ENCODE measurements around the gene TMEM18. TPM values are rescaled to one million over a fixed set of nuclear protein-coding genes. Genes with fewer than 3 reads are reported as not detected.

Gene TMEM18
- total RNA-seq, 1 experiment from 2014 or later = 49.6 TPM

GRCh38 chr2:647691-648231, 29.4 kb downstream of the TMEM18 start:
- TF ChIP-seq CTCF (IDR thresholded peaks at IDR 0.05) (no peak), SIN3A (IDR thresholded peaks at IDR 0.05; ENCODE audit: borderline replicate concordance, insufficient read depth, low read depth, low read length) (no peak), POLR2AphosphoS5 (IDR thresholded peaks at IDR 0.05; ENCODE audit: low read depth, low read length) (no peak), REST (IDR thresholded peaks at IDR 0.05; ENCODE audit: insufficient read depth in 1 of 2, low read depth in 2 of 2, low read length in 1 of 2) (no peak)
- in situ Hi-C loops (cut with HindIII; ENCODE audit: low pct_unique_long_range_greater_than_20kb, low sequenced_read_pairs) = no loop called here

GRCh38 chr2:647003-647560, 30.1 kb downstream of the TMEM18 start:
- in situ Hi-C loops (cut with HindIII; ENCODE audit: low pct_unique_long_range_greater_than_20kb, low sequenced_read_pairs) = no loop called here
- H3K9me3 ChIP-seq (ENCODE audit: control insufficient read depth, insufficient read depth, low read depth, low read length) = no peaks in the 10 kb centered on the region
- no peaks in the 10 kb centered on the region; the same call in none of the 2 replicates for H3K27me3 ChIP-seq (ENCODE audit: control insufficient read depth, insufficient read depth, low read length)
- no peaks in the 10 kb centered on the region for H3K4me1 ChIP-seq (ENCODE audit: control insufficient read depth, insufficient read depth, low read length)
- intact Hi-C loops (cut with micrococcal nuclease; ENCODE audit: unreplicated experiment) = no loop called here
- no peak for ATAC-seq
- POLR2A ChIA-PET = no interaction called here
- no TSS peak for BruUV-seq (replicated peaks)
- H3K36me3 ChIP-seq (ENCODE audit: control insufficient read depth, insufficient read depth, low read length) = no peaks in the 10 kb centered on the region
- CTCF ChIA-PET = no interaction called here
- no peak for DNase-seq (ENCODE audit: low read depth, low spot score)
- no peak overlapping the region for H3K4me3 ChIP-seq (ENCODE audit: low read depth in 2 of 2, low read length in 2 of 2)
- no peak overlapping the region for H3K27ac ChIP-seq (ENCODE audit: low read length)
- no peak for TF ChIP-seq POLR2AphosphoS5 (IDR thresholded peaks at IDR 0.05; ENCODE audit: low read depth, low read length)
- TF ChIP-seq REST (IDR thresholded peaks at IDR 0.05; ENCODE audit: insufficient read depth in 1 of 2, low read depth in 2 of 2, low read length in 1 of 2) = no peak
- TF ChIP-seq SIN3A (IDR thresholded peaks at IDR 0.05; ENCODE audit: borderline replicate concordance, insufficient read depth, low read depth, low read length) = no peak
- TF ChIP-seq CTCF (IDR thresholded peaks at IDR 0.05) = no peak
- no peak for TF ChIP-seq TCF7L2 (IDR thresholded peaks at IDR 0.05; ENCODE audit: low read depth, low read length)

More at GRCh38 chr2:647691-648231, 29.4 kb downstream of the TMEM18 start:
- ChIA-PET CTCF (no interaction called here), POLR2A (no interaction called here)
- Histone ChIP-seq H3K4me3 (ENCODE audit: low read depth in 2 of 2, low read length in 2 of 2) (no peak overlapping the region), H3K27me3 (ENCODE audit: control insufficient read depth, insufficient read depth, low read length) (no peaks in the 10 kb centered on the region; the same call in none of the 2 replicates), H3K4me1 (ENCODE audit: control insufficient read depth, insufficient read depth, low read length) (no peaks in the 10 kb centered on the region), H3K27ac (ENCODE audit: low read length) (no peak overlapping the region), H3K36me3 (ENCODE audit: control insufficient read depth, insufficient read depth, low read length) (no peaks in the 10 kb centered on the region), H3K9me3 (ENCODE audit: control insufficient read depth, insufficient read depth, low read depth, low read length) (no peaks in the 10 kb centered on the region)
- no TSS peak for BruUV-seq (replicated peaks)
- ATAC-seq (no peak), DNase-seq (ENCODE audit: low read depth, low spot score) (no peak)
- intact Hi-C loops (cut with micrococcal nuclease; ENCODE audit: unreplicated experiment) = no loop called here
